A673 (cell line): Measurements from ENCODE around the gene MAPK11.

Experiments used
- EZH2 ChIP-seq: fragments of 200-600 bp; sonication (generic); IDR thresholded peaks from 2 replicates; pipeline ENCODE4 v1.6.1; 2017; ENCODE audit warnings: borderline replicate concordance, low read depth, mild to moderate bottlenecking, mixed read lengths, antibody characterized with exemption, low read length; ENCODE audit not compliant: poor library complexity, severe bottlenecking
- TF ChIP-seq, protein P1 (sequence below): fragments of 300-800, 200-600 bp; sonication (generic); conservative IDR thresholded peaks from 2 replicates; pipeline ENCODE4 v1.5.1; 2017; ENCODE audit warnings: low read depth, mild to moderate bottlenecking, antibody characterized with exemption, low read length, moderate library complexity, mixed read lengths

- TF ChIP-seq, protein P1, sequence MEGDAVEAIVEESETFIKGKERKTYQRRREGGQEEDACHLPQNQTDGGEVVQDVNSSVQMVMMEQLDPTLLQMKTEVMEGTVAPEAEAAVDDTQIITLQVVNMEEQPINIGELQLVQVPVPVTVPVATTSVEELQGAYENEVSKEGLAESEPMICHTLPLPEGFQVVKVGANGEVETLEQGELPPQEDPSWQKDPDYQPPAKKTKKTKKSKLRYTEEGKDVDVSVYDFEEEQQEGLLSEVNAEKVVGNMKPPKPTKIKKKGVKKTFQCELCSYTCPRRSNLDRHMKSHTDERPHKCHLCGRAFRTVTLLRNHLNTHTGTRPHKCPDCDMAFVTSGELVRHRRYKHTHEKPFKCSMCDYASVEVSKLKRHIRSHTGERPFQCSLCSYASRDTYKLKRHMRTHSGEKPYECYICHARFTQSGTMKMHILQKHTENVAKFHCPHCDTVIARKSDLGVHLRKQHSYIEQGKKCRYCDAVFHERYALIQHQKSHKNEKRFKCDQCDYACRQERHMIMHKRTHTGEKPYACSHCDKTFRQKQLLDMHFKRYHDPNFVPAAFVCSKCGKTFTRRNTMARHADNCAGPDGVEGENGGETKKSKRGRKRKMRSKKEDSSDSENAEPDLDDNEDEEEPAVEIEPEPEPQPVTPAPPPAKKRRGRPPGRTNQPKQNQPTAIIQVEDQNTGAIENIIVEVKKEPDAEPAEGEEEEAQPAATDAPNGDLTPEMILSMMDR, result no peak
- no peak for TF ChIP-seq EZH2
These were observed 11.2 kb upstream of the MAPK11 start for GRCh38 chr22:50281384-50281760.
